NCI-H82 treated with DMSO at 0.1 percent for 48 hours (cell line): ENCODE results near the gene USP3.
A peak's percentile ranks its signal among the peaks of the same experiment; 100 is the strongest.
"Not testable (repeated sequence)": the region's sequence is repeated elsewhere in the genome, so short reads cannot be mapped to it uniquely, and the experiment has no call there.

Source experiments
- DNase-seq: peaks from one replicate; lab custom pipeline; 2025; ENCODE audit not compliant: unreplicated experiment; lab: John Stamatoyannopoulos, UW

The USP3 gene

GRCh38 chr15:63509955-63510940 lies 5.9 kb downstream of the USP3 start:
- peak; percentile 98 for DNase-seq

GRCh38 chr15:63512148-63512547 lies 7.8 kb downstream of the USP3 start:
- no peak for DNase-seq

GRCh38 chr15:63513271-63513670 lies 8.9 kb downstream of the USP3 start:
- DNase-seq: no peak

GRCh38 chr15:63513728-63514127 lies 9.3 kb downstream of the USP3 start:
- DNase-seq: no peak

- DNase-seq: no peak
Observed at GRCh38 chr15:63514531-63514943, 10.1 kb downstream of the USP3 start.

- no peak for DNase-seq
Observed at GRCh38 chr15:63517202-63517601, 12.8 kb downstream of the USP3 start.

GRCh38 chr15:63517628-63518027 lies 13.2 kb downstream of the USP3 start:
- no peak for DNase-seq

- DNase-seq: no peak
Observed at GRCh38 chr15:63519041-63519440, 14.6 kb downstream of the USP3 start.

GRCh38 chr15:63519548-63520178 lies 15.3 kb downstream of the USP3 start:
- DNase-seq: no peak

GRCh38 chr15:63520462-63520861 lies 16.1 kb downstream of the USP3 start:
- not testable (repeated sequence) for DNase-seq

- DNase-seq: no peak
Observed at GRCh38 chr15:63522225-63522578, 17.8 kb downstream of the USP3 start.

- no peak for DNase-seq
Observed at GRCh38 chr15:63523306-63523990, 19.1 kb downstream of the USP3 start.

- no peak for DNase-seq
Observed at GRCh38 chr15:63524316-63525015, 20.1 kb downstream of the USP3 start.

- no peak for DNase-seq
Observed at GRCh38 chr15:63526401-63526800, 22.0 kb downstream of the USP3 start.

GRCh38 chr15:63528138-63528659 lies 23.8 kb downstream of the USP3 start:
- no peak for DNase-seq

GRCh38 chr15:63530235-63530634 lies 25.8 kb downstream of the USP3 start:
- DNase-seq: no peak

- no peak for DNase-seq
Observed at GRCh38 chr15:63530752-63531299, 26.4 kb downstream of the USP3 start.

- DNase-seq: no peak
Observed at GRCh38 chr15:63531586-63531985, 27.2 kb downstream of the USP3 start.

- DNase-seq: no peak
Observed at GRCh38 chr15:63532307-63532744, 27.9 kb downstream of the USP3 start.

GRCh38 chr15:63534888-63535287 lies 30.5 kb downstream of the USP3 start:
- not testable (repeated sequence) for DNase-seq
